Thyroid gland (tissue), 4 donors: ENCODE measurements around the gene LDHAL6B.
"Not testable (repeated sequence)": the region's sequence is repeated elsewhere in the genome, so short reads cannot be mapped to it uniquely, and the experiment has no call there.

Experiments
- CTCF ChIP-seq, 6 experiments: fragments of 200-600 bp in 3 of 6; fragments of 450-650 bp in 3 of 6; sonication (generic) in 3 of 6; IDR thresholded peaks; one replicate each; pipeline ENCODE4 v1.5.1; 2016 to 2019; ENCODE audit warnings: antibody characterized with exemption in 6 of 6, mild to moderate bottlenecking in 2 of 6, inconsistent platforms in 1 of 6, moderate library complexity in 1 of 6
- POLR2A ChIP-seq, 2 donors: fragments of 450-650 bp; IDR thresholded peaks; one replicate each; pipeline ENCODE4 v1.6.1; 2017; ENCODE audit warnings: antibody characterized with exemption in 2 of 2, mild to moderate bottlenecking in 2 of 2, moderate library complexity in 1 of 2

- not testable (repeated sequence) for TF ChIP-seq POLR2A, CTCF (IDR thresholded peaks at IDR 0.05)
Measured at GRCh38 chr15:59162080-59162479, 44.6 kb upstream of the LDHAL6B start.
